Naive thymus-derived CD8-positive, alpha-beta T cell (primary cell): ENCODE data around the gene ARL16. TPM values are rescaled to one million over a fixed set of nuclear protein-coding genes. Genes with fewer than 3 reads are reported as not detected.

Experiments
- microRNA-seq: library from miRNA; unstranded; fragments of <30 nt; microRNA quantifications from one replicate; pipeline ENCODE4 v1.2.0, GENCODE V29; 2022; ENCODE audit warnings: borderline microRNAs expressed
- polyA plus RNA-seq, 3 donors: library from polyadenylated mRNA; unstranded; fragments of 300-500 nt; fragmentation: Illumina TruSeq; gene quantifications; one replicate each; pipeline ENCODE4 v1.2.3, GENCODE V29; 2021
- total RNA-seq, 8 experiments: library from RNA in 2 of 8; stranded (reverse) in 2 of 8; gene quantifications; one replicate each; pipeline ENCODE4 v1.2.3 and lab custom pipeline; 2021 to 2026

The ARL16 gene
- total and polyA plus RNA-seq, 5 experiments from 2014 or later, result 23.4 to 39.3 (median 26.8) TPM

Small RNAs within 50 kb of the gene (microRNA-seq; reads per million reads assigned to microRNA genes)
- not detected for gene MIR6786

Other genes with a start within 250 kb of the ARL16 start
- gene ACTG1, start 171.0 kb downstream of the ARL16 start, total RNA-seq, result 1,000 to 10,000 TPM; 1,189 to 1,230 TPM
- 1,000 to 10,000 TPM; 1,334 to 1,669 (median 1,595) TPM for gene ACTG1, start 171.0 kb downstream of the ARL16 start, polyA plus RNA-seq
- 1 to 10 TPM in 1 of 2 experiments, under 1 TPM in 1; 0.96 to 2.0 TPM for gene FSCN2, start 155.4 kb downstream of the ARL16 start, total RNA-seq
- not detected for gene FSCN2, start 155.4 kb downstream of the ARL16 start, polyA plus RNA-seq
- 10 to 100 TPM; 52.5 to 55.9 TPM for gene FAAP100, start 131.4 kb downstream of the ARL16 start, total RNA-seq
- gene FAAP100, start 131.4 kb downstream of the ARL16 start, polyA plus RNA-seq, result 10 to 100 TPM in 2 of 3 donors, 1 to 10 TPM in 1; 9.1 to 17.4 (median 11.7) TPM
- gene NPLOC4, start 46.7 kb downstream of the ARL16 start, total RNA-seq, result 100 to 1,000 TPM in 1 of 2 experiments, 10 to 100 TPM in 1; 91.1 to 101 TPM
- gene NPLOC4, start 46.7 kb downstream of the ARL16 start, polyA plus RNA-seq, result 10 to 100 TPM; 46.3 to 57.8 (median 51.2) TPM
- gene TSPAN10, start 46.6 kb downstream of the ARL16 start, total RNA-seq, result under 1 TPM; 0.80 to 0.86 TPM
- 1 to 10 TPM in 2 of 3 donors, under 1 TPM in 1; 0.83 to 4.0 (median 1.6) TPM for gene TSPAN10, start 46.6 kb downstream of the ARL16 start, polyA plus RNA-seq
- 1 to 10 TPM; 5.8 to 7.8 TPM for gene PDE6G, start 27.3 kb downstream of the ARL16 start, total RNA-seq
- 10 to 100 TPM in 2 of 3 donors, 1 to 10 TPM in 1; 4.6 to 19.6 (median 15.3) TPM for gene PDE6G, start 27.3 kb downstream of the ARL16 start, polyA plus RNA-seq
- 10 to 100 TPM; 69.4 to 71.7 TPM for gene OXLD1, start 17.2 kb downstream of the ARL16 start, total RNA-seq
- gene OXLD1, start 17.2 kb downstream of the ARL16 start, polyA plus RNA-seq, result 100 to 1,000 TPM in 1 of 3 donors, 10 to 100 TPM in 2; 67.6 to 110 (median 98.3) TPM
- gene CCDC137, start 17.1 kb downstream of the ARL16 start, total RNA-seq, result 10 to 100 TPM; 23.5 to 30.2 TPM
- 10 to 100 TPM; 11.0 to 23.9 (median 11.1) TPM for gene CCDC137, start 17.1 kb downstream of the ARL16 start, polyA plus RNA-seq
- gene HGS, start 214 bp upstream of the ARL16 start, total RNA-seq, result 100 to 1,000 TPM; 151 to 154 TPM
- gene HGS, start 214 bp upstream of the ARL16 start, polyA plus RNA-seq, result 10 to 100 TPM; 15.4 to 31.1 (median 21.7) TPM
- gene MRPL12, start 19.6 kb upstream of the ARL16 start, total RNA-seq, result 10 to 100 TPM; 23.8 to 25.9 TPM
- 10 to 100 TPM; 48.0 to 60.2 (median 48.0) TPM for gene MRPL12, start 19.6 kb upstream of the ARL16 start, polyA plus RNA-seq
- 1 to 10 TPM; 6.0 to 6.1 TPM for gene SLC25A10, start 28.5 kb upstream of the ARL16 start, total RNA-seq
- gene SLC25A10, start 28.5 kb upstream of the ARL16 start, polyA plus RNA-seq, result 1 to 10 TPM; 2.3 to 4.4 (median 2.3) TPM
- gene GCGR, start 120.4 kb upstream of the ARL16 start, total RNA-seq, result not detected
- not detected for gene GCGR, start 120.4 kb upstream of the ARL16 start, polyA plus RNA-seq
- 10 to 100 TPM; 58.4 to 59.0 TPM for gene MCRIP1, start 149.5 kb upstream of the ARL16 start, total RNA-seq
- gene MCRIP1, start 149.5 kb upstream of the ARL16 start, polyA plus RNA-seq, result 10 to 100 TPM; 49.5 to 61.8 (median 55.0) TPM
- gene PPP1R27, start 151.3 kb upstream of the ARL16 start, total RNA-seq, result not detected
- under 1 TPM in 1 of 3 donors, not detected in 2; 0.11 TPM for gene PPP1R27, start 151.3 kb upstream of the ARL16 start, polyA plus RNA-seq
- gene P4HB, start 176.7 kb upstream of the ARL16 start, total RNA-seq, result 100 to 1,000 TPM; 181 to 190 TPM
- 100 to 1,000 TPM; 166 to 191 (median 191) TPM for gene P4HB, start 176.7 kb upstream of the ARL16 start, polyA plus RNA-seq
- 100 to 1,000 TPM; 317 to 343 TPM for gene ARHGDIA, start 187.5 kb upstream of the ARL16 start, total RNA-seq
- 100 to 1,000 TPM in 1 of 3 donors, 10 to 100 TPM in 2; 55.1 to 102 (median 87.2) TPM for gene ARHGDIA, start 187.5 kb upstream of the ARL16 start, polyA plus RNA-seq
- 10 to 100 TPM; 49.9 to 54.4 TPM for gene ALYREF, start 207.8 kb upstream of the ARL16 start, total RNA-seq
- 10 to 100 TPM; 31.7 to 55.4 (median 50.1) TPM for gene ALYREF, start 207.8 kb upstream of the ARL16 start, polyA plus RNA-seq
- gene ANAPC11, start 207.9 kb upstream of the ARL16 start, total RNA-seq, result 10 to 100 TPM; 38.7 to 48.1 TPM
- gene ANAPC11, start 207.9 kb upstream of the ARL16 start, polyA plus RNA-seq, result 100 to 1,000 TPM; 273 to 324 (median 275) TPM
- 1 to 10 TPM in 1 of 2 experiments, under 1 TPM in 1; 0.69 to 1.0 TPM for gene NPB, start 218.4 kb upstream of the ARL16 start, total RNA-seq
- gene NPB, start 218.4 kb upstream of the ARL16 start, polyA plus RNA-seq, result not detected
- 10 to 100 TPM; 34.9 to 38.5 TPM for gene PCYT2, start 227.6 kb upstream of the ARL16 start, total RNA-seq
- gene PCYT2, start 227.6 kb upstream of the ARL16 start, polyA plus RNA-seq, result 10 to 100 TPM; 22.9 to 24.0 (median 23.7) TPM
- gene SIRT7, start 234.4 kb upstream of the ARL16 start, total RNA-seq, result 10 to 100 TPM; 66.5 to 70.8 TPM
- 10 to 100 TPM; 21.3 to 30.6 (median 25.6) TPM for gene SIRT7, start 234.4 kb upstream of the ARL16 start, polyA plus RNA-seq
- 10 to 100 TPM; 17.1 to 18.0 TPM for gene MAFG, start 243.9 kb upstream of the ARL16 start, total RNA-seq
- gene MAFG, start 243.9 kb upstream of the ARL16 start, polyA plus RNA-seq, result 1 to 10 TPM; 1.2 to 2.5 (median 2.2) TPM